CD4-positive, alpha-beta T cell (primary cell): ENCODE data around the gene SEMA4B. TPM values are rescaled to one million over a fixed set of nuclear protein-coding genes. Genes with fewer than 3 reads are reported as not detected.

Experiments
- ATAC-seq: fragments of 200-7000 bp; cut with Tn5 transposase; one replicate; pipeline ENCODE4 v1.10.0; 2022; ENCODE audit warnings: mild to moderate bottlenecking; ENCODE audit not compliant: poor library complexity
- CTCF ChIA-PET: fragments of 350-600 bp; sonication (Branson Sonifier 250); formaldehyde crosslinking; loops from one replicate; lab custom pipeline; 2021; ENCODE audit warnings: antibody characterized with exemption, inconsistent platforms; lab: Charles Lee
- POLR2A ChIA-PET: fragments of 350-600 bp; sonication (Branson Sonifier 250); formaldehyde crosslinking; loops from one replicate; lab custom pipeline; 2021; ENCODE audit warnings: antibody characterized with exemption, inconsistent platforms; lab: Charles Lee
- DNase-seq, 14 experiments: peaks; one replicate each; pipeline ENCODE4 v3.0.0-alpha.2; 2013 to 2020; ENCODE audit warnings: mixed read lengths in 2 of 14
- H3K27ac ChIP-seq, 2 donors: one replicate each; pipeline versions ENCODE4 v1.5.1 to v1.7.0; 2013; ENCODE audit warnings: low read length in 2 of 2, low read depth in 1 of 2, mild to moderate bottlenecking in 1 of 2
- H3K27me3 ChIP-seq, 2 experiments: 1 replicate in 1 of 2; 2 replicates in 1 of 2; pipeline versions ENCODE4 v1.6.1 to v1.7.0; 2013; ENCODE audit warnings: low read length in 2 of 2, control low read depth in 1 of 2, mild to moderate bottlenecking in 1 of 2, moderate library complexity in 1 of 2; ENCODE audit not compliant: insufficient read depth in 2 of 2, control insufficient read depth in 1 of 2
- H3K36me3 ChIP-seq: one replicate; pipeline ENCODE4 v1.6.1; 2013; ENCODE audit warnings: low read length, control low read depth; ENCODE audit not compliant: insufficient read depth
- H3K4me1 ChIP-seq: one replicate; pipeline ENCODE4 v1.6.1; 2013; ENCODE audit warnings: low read length, control low read depth; ENCODE audit not compliant: insufficient read depth
- H3K4me3 ChIP-seq: one replicate; pipeline ENCODE4 v1.5.1; 2013; ENCODE audit warnings: mild to moderate bottlenecking, low read length, moderate library complexity
- H3K9me3 ChIP-seq, 2 experiments: 1 replicate in 1 of 2; 2 replicates in 1 of 2; pipeline versions ENCODE4 v1.6.1 to v1.7.0; 2013; ENCODE audit warnings: low read length in 2 of 2, mild to moderate bottlenecking in 2 of 2, control low read depth in 1 of 2, moderate library complexity in 1 of 2; ENCODE audit not compliant: control insufficient read depth in 1 of 2, insufficient read depth in 1 of 2
- H3K27ac Mint-ChIP-seq: one replicate; pipeline ENCODE4 v1.8.0; 2020; ENCODE audit warnings: mixed read lengths
- H3K27me3 Mint-ChIP-seq: one replicate; pipeline ENCODE4 v1.8.0; 2021; ENCODE audit warnings: mixed read lengths
- H3K36me3 Mint-ChIP-seq: one replicate; pipeline ENCODE4 v1.8.0; 2021; ENCODE audit warnings: low read depth, mixed read lengths
- H3K4me1 Mint-ChIP-seq: one replicate; pipeline ENCODE4 v1.8.0; 2021; ENCODE audit warnings: low read depth, mixed read lengths
- H3K4me3 Mint-ChIP-seq: one replicate; pipeline ENCODE4 v1.8.0; 2020; ENCODE audit warnings: mild to moderate bottlenecking, mixed read lengths
- H3K9me3 Mint-ChIP-seq: one replicate; pipeline ENCODE4 v1.8.0; 2020; ENCODE audit warnings: mixed read lengths
- intact Hi-C, 2 experiments: fragments of 100-400 bp; cut with DNase I in 1 of 2; cut with micrococcal nuclease in 1 of 2; formaldehyde crosslinking; loops; one replicate each; pipeline versions ENCODE4 v1.15.1 to v1.9.0; 2023 to 2025; cut with DNase I, micrococcal nuclease
- total RNA-seq, 174 experiments: library from RNA in 2 of 174; stranded (reverse) in 2 of 174; gene quantifications; one replicate each; pipeline ENCODE4 v1.2.3 and lab custom pipeline; 2021 to 2026
- TF ChIP-seq, protein P1 (sequence below): fragments of 200-600 bp; IDR thresholded peaks from one replicate; pipeline ENCODE4 v1.8.0; 2022; ENCODE audit warnings: antibody characterized with exemption, mild to moderate bottlenecking

The SEMA4B gene
- total RNA-seq, 2 experiments from 2014 or later, result 8.0 to 9.5 TPM

GRCh38 chr15:90202929-90203328 lies 1.8 kb downstream of the SEMA4B start:
- Histone ChIP-seq H3K4me1 (peaks cover 28% of the 10 kb centered on the region), H3K36me3 (peaks cover 6% of the 10 kb centered on the region), H3K27me3 (no peaks in the 10 kb centered on the region), H3K4me3 (no peak overlapping the region), H3K9me3 (no peaks in the 10 kb centered on the region), H3K27ac (no peak overlapping the region)
- no peaks in the 10 kb centered on the region for H3K27me3 Mint-ChIP-seq
- TF ChIP-seq, protein P1, sequence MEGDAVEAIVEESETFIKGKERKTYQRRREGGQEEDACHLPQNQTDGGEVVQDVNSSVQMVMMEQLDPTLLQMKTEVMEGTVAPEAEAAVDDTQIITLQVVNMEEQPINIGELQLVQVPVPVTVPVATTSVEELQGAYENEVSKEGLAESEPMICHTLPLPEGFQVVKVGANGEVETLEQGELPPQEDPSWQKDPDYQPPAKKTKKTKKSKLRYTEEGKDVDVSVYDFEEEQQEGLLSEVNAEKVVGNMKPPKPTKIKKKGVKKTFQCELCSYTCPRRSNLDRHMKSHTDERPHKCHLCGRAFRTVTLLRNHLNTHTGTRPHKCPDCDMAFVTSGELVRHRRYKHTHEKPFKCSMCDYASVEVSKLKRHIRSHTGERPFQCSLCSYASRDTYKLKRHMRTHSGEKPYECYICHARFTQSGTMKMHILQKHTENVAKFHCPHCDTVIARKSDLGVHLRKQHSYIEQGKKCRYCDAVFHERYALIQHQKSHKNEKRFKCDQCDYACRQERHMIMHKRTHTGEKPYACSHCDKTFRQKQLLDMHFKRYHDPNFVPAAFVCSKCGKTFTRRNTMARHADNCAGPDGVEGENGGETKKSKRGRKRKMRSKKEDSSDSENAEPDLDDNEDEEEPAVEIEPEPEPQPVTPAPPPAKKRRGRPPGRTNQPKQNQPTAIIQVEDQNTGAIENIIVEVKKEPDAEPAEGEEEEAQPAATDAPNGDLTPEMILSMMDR, result no peak
- ChIA-PET POLR2A (interaction anchor here (2.1 to 4.4 kb wide), 3 partner anchors 11 to 29 kb away, joined by 5 to 97 read pairs (median 49); partner anchors contain the start of genes CIB1 and GDPGP1), CTCF (no interaction called here)
- ATAC-seq (no peak), DNase-seq (no peak)
- intact Hi-C loops, result no loop called here
- H3K36me3 Mint-ChIP-seq, result no peaks in the 10 kb centered on the region
- H3K9me3 Mint-ChIP-seq, result no peaks in the 10 kb centered on the region
- peak overlapping the region; percentile 74 for H3K27ac Mint-ChIP-seq
- peaks cover 28% of the 10 kb centered on the region for H3K4me1 Mint-ChIP-seq
- peak overlapping the region; percentile 97 for H3K4me3 Mint-ChIP-seq

GRCh38 chr15:90203473-90203872 lies 2.3 kb downstream of the SEMA4B start:
- Histone ChIP-seq H3K27ac (no peak overlapping the region), H3K4me1 (peaks cover 28% of the 10 kb centered on the region), H3K36me3 (peaks cover 6% of the 10 kb centered on the region), H3K9me3 (no peaks in the 10 kb centered on the region), H3K4me3 (no peak overlapping the region), H3K27me3 (no peaks in the 10 kb centered on the region)
- peaks cover 28% of the 10 kb centered on the region for H3K4me1 Mint-ChIP-seq
- CTCF ChIA-PET, result interaction anchor here (0.6 kb wide), 1 partner anchor 309 kb away, joined by 3 read pairs; no protein-coding TSS in a partner anchor
- POLR2A ChIA-PET, result interaction anchor here (4.2 to 4.4 kb wide), 2 partner anchors 11 to 29 kb away, joined by 49 to 97 read pairs; partner anchors contain the start of genes CIB1 and GDPGP1
- no peaks in the 10 kb centered on the region for H3K27me3 Mint-ChIP-seq
- no peaks in the 10 kb centered on the region for H3K9me3 Mint-ChIP-seq
- DNase-seq (no peak), ATAC-seq (no peak)
- TF ChIP-seq, protein P1, result no peak
- H3K4me3 Mint-ChIP-seq, result peak overlapping the region; percentile 30
- intact Hi-C loops, result no loop called here
- H3K27ac Mint-ChIP-seq, result no peak overlapping the region
- H3K36me3 Mint-ChIP-seq, result no peaks in the 10 kb centered on the region

DNA sequence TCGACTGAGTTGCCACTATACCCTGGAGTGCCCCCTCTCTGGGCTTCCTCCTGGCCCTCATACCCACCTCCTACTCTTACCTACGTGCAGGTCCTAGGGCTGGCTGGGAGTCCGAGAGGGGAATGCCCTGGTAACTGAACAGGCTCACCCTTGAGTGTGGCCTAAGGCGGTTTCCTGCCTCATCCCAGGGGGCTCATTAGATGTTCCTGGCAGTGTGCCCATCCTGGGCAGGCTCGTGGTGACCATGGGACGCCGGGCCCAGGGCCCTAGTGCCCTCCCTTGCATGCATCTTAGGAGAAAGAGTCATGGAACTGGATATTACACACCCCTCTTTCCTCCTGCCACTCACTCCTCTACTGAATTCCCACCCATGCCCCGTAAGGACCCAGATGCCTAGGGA lies 2.8 kb downstream of the SEMA4B start:
- H3K36me3 ChIP-seq, result peaks cover 6% of the 10 kb centered on the region
- DNase-seq, result no peak
- intact Hi-C loops, result no loop called here
- POLR2A ChIA-PET, result interaction anchor here (4.2 kb wide), 1 partner anchor 12 kb away, joined by 49 read pairs; no protein-coding TSS in a partner anchor
- CTCF ChIA-PET, result interaction anchor here (0.6 kb wide), 1 partner anchor 308 kb away, joined by 3 read pairs; no protein-coding TSS in a partner anchor
- Mint-ChIP-seq H3K27me3 (no peaks in the 10 kb centered on the region), H3K9me3 (no peaks in the 10 kb centered on the region), H3K4me3 (peak overlapping the region; percentile 30), H3K36me3 (no peaks in the 10 kb centered on the region), H3K27ac (peak overlapping the region; percentile 30), H3K4me1 (peaks cover 28% of the 10 kb centered on the region)
- H3K27ac ChIP-seq, result no peak overlapping the region
- H3K4me3 ChIP-seq, result no peak overlapping the region
- peaks cover 28% of the 10 kb centered on the region for H3K4me1 ChIP-seq
- no peak for ATAC-seq
- H3K9me3 ChIP-seq, result no peaks in the 10 kb centered on the region
- H3K27me3 ChIP-seq, result no peaks in the 10 kb centered on the region
- TF ChIP-seq, protein P1, result no peak
